OCI-LY1 (cell line): ENCODE measurements around the gene D2HGDH.

Experiments used
- H2AFZ ChIP-seq: fragments of 200-600 bp; sonication (generic), shearing (Covaris generic); 2 replicates; pipeline ENCODE4 v1.6.0; 2014; ENCODE audit warnings: antibody characterized with exemption, mild to moderate bottlenecking, low read length
- H3F3A ChIP-seq: fragments of 200-600 bp; sonication (generic), shearing (Covaris generic); 2 replicates; pipeline ENCODE4 v1.6.0; 2014; ENCODE audit warnings: mild to moderate bottlenecking, antibody characterized with exemption, low read length, moderate library complexity; ENCODE audit not compliant: insufficient read depth
- H3K27ac ChIP-seq: fragments of 200-600 bp; sonication (generic); 2 replicates; pipeline ENCODE4 v1.5.1; 2014; ENCODE audit warnings: low read length, mixed run types, mild to moderate bottlenecking, low read depth; ENCODE audit not compliant: poor library complexity, severe bottlenecking
- H3K27me3 ChIP-seq: fragments of 200-600 bp; sonication (generic); 2 replicates; pipeline ENCODE4 v1.6.0; 2014; ENCODE audit warnings: antibody characterized with exemption, mild to moderate bottlenecking, low read length, moderate library complexity; ENCODE audit not compliant: insufficient read depth
- H3K36me3 ChIP-seq: fragments of 200-600 bp; sonication (generic); 2 replicates; pipeline ENCODE4 v1.6.1; 2014; ENCODE audit warnings: mild to moderate bottlenecking, antibody characterized with exemption, low read length, moderate library complexity, mixed read lengths; ENCODE audit not compliant: insufficient read depth
- H3K4me1 ChIP-seq: fragments of 200-600 bp; sonication (generic); 2 replicates; pipeline ENCODE4 v1.5.1; 2014; ENCODE audit warnings: mild to moderate bottlenecking, low read length, moderate library complexity; ENCODE audit not compliant: insufficient read depth, severe bottlenecking
- H3K4me2 ChIP-seq: fragments of 200-600 bp; sonication (generic), shearing (Covaris generic); 2 replicates; pipeline ENCODE4 v1.6.1; 2014; ENCODE audit warnings: low read length
- H3K4me3 ChIP-seq: fragments of 200-600 bp; sonication (generic); 2 replicates; pipeline ENCODE4 v1.5.1; 2014; ENCODE audit warnings: low read length, low read depth, mild to moderate bottlenecking, mixed read lengths; ENCODE audit not compliant: poor library complexity, severe bottlenecking
- H3K79me2 ChIP-seq: fragments of 200-600 bp; shearing (Covaris generic); 2 replicates; pipeline ENCODE4 v1.6.1; 2016; ENCODE audit warnings: mixed run types, low read length, mixed read lengths; ENCODE audit not compliant: insufficient read depth
- H3K9ac ChIP-seq: fragments of 200-600 bp; sonication (generic), shearing (Covaris generic); 2 replicates; pipeline ENCODE4 v1.6.1; 2014; ENCODE audit warnings: mild to moderate bottlenecking, low read length, mixed read lengths
- H3K9me2 ChIP-seq: fragments of 200-600 bp; sonication (generic), shearing (Covaris generic); 2 replicates; pipeline ENCODE4 v1.6.1; 2014; ENCODE audit warnings: low read depth, mild to moderate bottlenecking, low read length, mixed read lengths
- H3K9me3 ChIP-seq: fragments of 200-600 bp; shearing (Covaris generic); 2 replicates; pipeline ENCODE4 v1.6.1; 2014; ENCODE audit warnings: low read length, mixed read lengths
- H4K20me1 ChIP-seq: fragments of 200-600 bp; sonication (generic), shearing (Covaris generic); 2 replicates; pipeline ENCODE4 v1.6.0; 2016; ENCODE audit warnings: mild to moderate bottlenecking, low read length; ENCODE audit not compliant: insufficient read depth
- CTCF ChIP-seq: fragments of 200-600 bp; sonication (generic), shearing (Covaris generic); IDR thresholded peaks from 2 replicates; pipeline ENCODE4 v1.5.1; 2017; ENCODE audit warnings: mild to moderate bottlenecking, antibody characterized with exemption, low read length, moderate library complexity, mixed read lengths
- EZH2 ChIP-seq: fragments of 200-600 bp; sonication (generic), shearing (Covaris generic); IDR thresholded peaks from 2 replicates; pipeline ENCODE4 v1.8.0; 2017; ENCODE audit warnings: borderline replicate concordance, mixed run types, mild to moderate bottlenecking, antibody characterized with exemption, low read length, moderate library complexity, mixed read lengths

The D2HGDH gene

GRCh38 chr2:241708879-241709278 is 25.6 kb upstream of the D2HGDH start:
- Histone ChIP-seq H3K27me3 (no peaks in the 10 kb centered on the region), H2AFZ (no peak overlapping the region), H4K20me1 (no peaks in the 10 kb centered on the region), H3K4me2 (no peak overlapping the region), H3K4me3 (no peak overlapping the region), H3K9me3 (peaks cover 6% of the 10 kb centered on the region), H3K27ac (no peak overlapping the region), H3K9ac (no peak overlapping the region), H3K79me2 (no peaks in the 10 kb centered on the region), H3K36me3 (peaks cover 84% of the 10 kb centered on the region), H3K4me1 (no peaks in the 10 kb centered on the region), H3K9me2 (no peaks in the 10 kb centered on the region), H3F3A (no peaks in the 10 kb centered on the region)
- TF ChIP-seq CTCF (no peak), EZH2 (no peak)

- no peak overlapping the region for H2AFZ ChIP-seq
- peaks cover 14% of the 10 kb centered on the region for H3K9me3 ChIP-seq
- H3K9me2 ChIP-seq = no peaks in the 10 kb centered on the region
- H3K36me3 ChIP-seq = peaks cover 74% of the 10 kb centered on the region
- H3K9ac ChIP-seq = no peak overlapping the region
- H3K4me1 ChIP-seq = no peaks in the 10 kb centered on the region
- no peaks in the 10 kb centered on the region for H3K79me2 ChIP-seq
- TF ChIP-seq EZH2 (no peak), CTCF (no peak)
- H3K27me3 ChIP-seq = no peaks in the 10 kb centered on the region
- H3K4me2 ChIP-seq = no peak overlapping the region
- H3F3A ChIP-seq = no peaks in the 10 kb centered on the region
- H3K4me3 ChIP-seq = no peak overlapping the region
- H4K20me1 ChIP-seq = no peaks in the 10 kb centered on the region
- no peak overlapping the region for H3K27ac ChIP-seq
These were observed 15.3 kb upstream of the D2HGDH start for GRCh38 chr2:241719093-241719492.

GRCh38 chr2:241720099-241720498 is 14.3 kb upstream of the D2HGDH start:
- Histone ChIP-seq H3K9me3 (peaks cover 14% of the 10 kb centered on the region), H3K4me3 (no peak overlapping the region), H3K4me2 (no peak overlapping the region), H3K9me2 (no peaks in the 10 kb centered on the region), H3K27ac (no peak overlapping the region), H3K27me3 (no peaks in the 10 kb centered on the region), H4K20me1 (no peaks in the 10 kb centered on the region), H3F3A (no peaks in the 10 kb centered on the region), H3K36me3 (peaks cover 76% of the 10 kb centered on the region), H2AFZ (no peak overlapping the region), H3K79me2 (no peaks in the 10 kb centered on the region), H3K4me1 (no peaks in the 10 kb centered on the region), H3K9ac (no peak overlapping the region)
- TF ChIP-seq EZH2 (no peak), CTCF (no peak)
